ENCODE data around the gene PALM.
"Not testable (repeated sequence)": the region's sequence is repeated elsewhere in the genome, so short reads cannot be mapped to it uniquely, and the experiment has no call there.

The PALM gene

DNA sequence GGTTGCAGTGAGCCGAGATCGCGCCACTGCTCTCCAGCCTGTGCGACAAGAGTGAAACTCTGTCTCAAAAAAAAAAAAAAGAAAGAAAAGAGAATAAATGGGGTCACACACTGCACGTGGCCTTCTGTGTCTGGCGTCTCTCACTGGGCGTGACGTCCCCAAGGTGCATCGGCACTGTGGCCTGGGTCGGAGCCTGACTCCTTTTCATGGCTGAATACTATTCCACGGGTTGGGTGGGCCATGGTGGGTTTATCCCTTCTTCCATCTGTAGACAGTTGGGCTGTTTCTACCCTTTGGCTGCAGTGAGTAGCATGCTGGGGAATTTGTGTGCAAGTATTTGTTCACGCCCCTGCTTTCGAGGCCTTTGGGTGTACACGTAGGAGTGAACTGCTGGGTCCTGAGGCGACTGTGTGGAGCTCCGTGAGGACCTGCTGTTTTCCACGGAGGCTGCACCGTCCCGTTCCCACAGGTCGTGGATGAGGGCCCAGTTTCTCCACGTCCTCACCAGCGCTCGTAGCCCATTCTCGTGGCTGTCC lies 33.9 kb downstream of the PALM start:
- Histone ChIP-seq H3K79me2 (ENCODE audit: low read length) (no peaks in the 10 kb centered on the region), H3K9me2 (replicated peaks; ENCODE audit: insufficient read depth, low read length) (no peaks in the 10 kb centered on the region), H2AFZ (ENCODE audit: low read length) (no peak overlapping the region), H3K27me3 (replicated peaks; ENCODE audit: insufficient read depth, low read length) (peaks cover 84% of the 10 kb centered on the region), H3K9me3 (replicated peaks; ENCODE audit: insufficient read depth, low read length) (no peaks in the 10 kb centered on the region), H3F3A (ENCODE audit: insufficient read depth, low read length) (no peaks in the 10 kb centered on the region), H3K9ac (ENCODE audit: low read length) (no peak overlapping the region), H3K4me1 (ENCODE audit: low read length) (no peaks in the 10 kb centered on the region; the same call in 1 of the 2 replicates), H3K4me3 (ENCODE audit: low read length) (no peak overlapping the region), H4K20me1 (ENCODE audit: insufficient read depth, low read length) (no peaks in the 10 kb centered on the region), H3K36me3 (replicated peaks; ENCODE audit: insufficient read depth, low read length) (no peaks in the 10 kb centered on the region), H3K4me2 (ENCODE audit: low read depth, low read length) (no peak overlapping the region), H3K27ac (ENCODE audit: low read length) (no peak overlapping the region)
- TF ChIP-seq EZH2 (optimal IDR thresholded peaks at IDR 0.05; ENCODE audit: low read depth, low read length) = no peak
- TF ChIP-seq, protein P1, sequence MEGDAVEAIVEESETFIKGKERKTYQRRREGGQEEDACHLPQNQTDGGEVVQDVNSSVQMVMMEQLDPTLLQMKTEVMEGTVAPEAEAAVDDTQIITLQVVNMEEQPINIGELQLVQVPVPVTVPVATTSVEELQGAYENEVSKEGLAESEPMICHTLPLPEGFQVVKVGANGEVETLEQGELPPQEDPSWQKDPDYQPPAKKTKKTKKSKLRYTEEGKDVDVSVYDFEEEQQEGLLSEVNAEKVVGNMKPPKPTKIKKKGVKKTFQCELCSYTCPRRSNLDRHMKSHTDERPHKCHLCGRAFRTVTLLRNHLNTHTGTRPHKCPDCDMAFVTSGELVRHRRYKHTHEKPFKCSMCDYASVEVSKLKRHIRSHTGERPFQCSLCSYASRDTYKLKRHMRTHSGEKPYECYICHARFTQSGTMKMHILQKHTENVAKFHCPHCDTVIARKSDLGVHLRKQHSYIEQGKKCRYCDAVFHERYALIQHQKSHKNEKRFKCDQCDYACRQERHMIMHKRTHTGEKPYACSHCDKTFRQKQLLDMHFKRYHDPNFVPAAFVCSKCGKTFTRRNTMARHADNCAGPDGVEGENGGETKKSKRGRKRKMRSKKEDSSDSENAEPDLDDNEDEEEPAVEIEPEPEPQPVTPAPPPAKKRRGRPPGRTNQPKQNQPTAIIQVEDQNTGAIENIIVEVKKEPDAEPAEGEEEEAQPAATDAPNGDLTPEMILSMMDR (IDR thresholded peaks at IDR 0.05; ENCODE audit: low read length) = no peak
- TF ChIP-seq EZH2phosphoT487 (IDR thresholded peaks at IDR 0.05; ENCODE audit: low read length) = no peak
- no peak for DNase-seq

DNA sequence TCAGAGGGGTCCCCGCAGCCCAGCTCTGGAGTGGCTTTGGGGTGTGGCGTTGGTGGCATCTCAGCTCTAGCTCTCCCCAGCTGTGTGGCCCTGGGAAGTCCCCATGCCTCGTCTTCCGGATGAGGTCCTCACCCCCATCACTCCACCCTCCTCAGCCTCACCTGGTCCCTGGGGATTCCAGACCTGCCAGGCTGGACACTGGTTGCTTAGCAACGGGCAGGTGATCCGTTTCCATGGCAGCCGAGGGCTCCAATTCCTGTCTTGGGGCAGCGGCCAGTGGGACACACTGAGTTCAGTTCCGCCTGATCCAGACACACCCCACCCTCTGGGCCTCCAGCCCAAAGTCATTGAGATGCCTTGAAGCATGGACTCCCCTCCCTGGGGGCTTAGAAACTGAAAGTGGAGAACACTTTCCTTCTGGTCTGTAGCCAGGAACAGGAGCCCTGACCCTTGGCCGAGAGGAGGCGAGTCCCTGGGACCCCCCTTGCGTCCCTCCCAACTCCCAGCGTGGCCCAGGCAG lies 34.5 kb downstream of the PALM start:
- H3K4me2 ChIP-seq (ENCODE audit: low read depth, low read length) = no peak overlapping the region
- H4K20me1 ChIP-seq (ENCODE audit: insufficient read depth, low read length) = no peaks in the 10 kb centered on the region
- H3K36me3 ChIP-seq (replicated peaks; ENCODE audit: insufficient read depth, low read length) = no peaks in the 10 kb centered on the region
- H3K27me3 ChIP-seq (replicated peaks; ENCODE audit: insufficient read depth, low read length) = peaks cover 85% of the 10 kb centered on the region
- H3K4me3 ChIP-seq (ENCODE audit: low read length) = no peak overlapping the region
- H3F3A ChIP-seq (ENCODE audit: insufficient read depth, low read length) = no peaks in the 10 kb centered on the region
- no peaks in the 10 kb centered on the region for H3K9me2 ChIP-seq (replicated peaks; ENCODE audit: insufficient read depth, low read length)
- H3K27ac ChIP-seq (ENCODE audit: low read length) = no peak overlapping the region
- H2AFZ ChIP-seq (ENCODE audit: low read length) = no peak overlapping the region
- DNase-seq = no peak
- no peaks in the 10 kb centered on the region for H3K79me2 ChIP-seq (ENCODE audit: low read length)
- H3K9me3 ChIP-seq (replicated peaks; ENCODE audit: insufficient read depth, low read length) = no peaks in the 10 kb centered on the region
- TF ChIP-seq EZH2 (optimal IDR thresholded peaks at IDR 0.05; ENCODE audit: low read depth, low read length) (no peak), EZH2phosphoT487 (IDR thresholded peaks at IDR 0.05; ENCODE audit: low read length) (no peak)
- TF ChIP-seq, protein P1 (IDR thresholded peaks at IDR 0.05; ENCODE audit: low read length) = no peak
- H3K4me1 ChIP-seq (ENCODE audit: low read length) = no peaks in the 10 kb centered on the region; the same call in 1 of the 2 replicates
- H3K9ac ChIP-seq (ENCODE audit: low read length) = no peak overlapping the region

DNA sequence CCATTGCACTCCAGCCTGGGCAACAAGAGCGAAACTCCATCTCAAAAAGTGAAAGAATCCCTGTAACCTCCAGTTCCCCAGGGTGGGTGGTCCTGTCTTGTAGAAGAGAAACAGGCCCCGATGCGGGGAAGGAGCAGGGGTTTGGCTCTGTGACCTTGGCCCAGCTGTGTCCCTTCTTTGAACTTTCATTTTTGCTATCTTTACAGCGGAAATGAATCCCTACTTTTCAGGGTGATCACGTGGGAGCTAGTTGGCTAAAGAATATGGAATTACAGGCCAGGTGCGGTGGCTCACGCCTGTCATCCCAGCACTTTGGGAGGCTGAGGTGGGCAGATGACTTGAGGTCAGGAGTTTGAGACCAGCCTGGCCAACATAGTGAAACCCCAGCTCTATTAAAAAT lies 36.4 kb downstream of the PALM start:
- Histone ChIP-seq H3K4me2 (ENCODE audit: low read depth, low read length) (peak overlapping the region; percentile 71; the same call in 1 of the 2 replicates), H3K27me3 (replicated peaks; ENCODE audit: insufficient read depth, low read length) (peaks cover 85% of the 10 kb centered on the region), H3K4me3 (ENCODE audit: low read length) (peak overlapping the region; percentile 18; the same call in 1 of the 2 replicates)
- H2AFZ ChIP-seq (ENCODE audit: low read length); H3K4me1 ChIP-seq (ENCODE audit: low read length); H3K9me2 ChIP-seq (replicated peaks; ENCODE audit: insufficient read depth, low read length); H3K9me3 ChIP-seq (replicated peaks; ENCODE audit: insufficient read depth, low read length); H3K9ac ChIP-seq (ENCODE audit: low read length); DNase-seq; H3K79me2 ChIP-seq (ENCODE audit: low read length); H3K27ac ChIP-seq (ENCODE audit: low read length); H4K20me1 ChIP-seq (ENCODE audit: insufficient read depth, low read length); H3K36me3 ChIP-seq (replicated peaks; ENCODE audit: insufficient read depth, low read length); H3F3A ChIP-seq (ENCODE audit: insufficient read depth, low read length): not testable (repeated sequence)

DNA sequence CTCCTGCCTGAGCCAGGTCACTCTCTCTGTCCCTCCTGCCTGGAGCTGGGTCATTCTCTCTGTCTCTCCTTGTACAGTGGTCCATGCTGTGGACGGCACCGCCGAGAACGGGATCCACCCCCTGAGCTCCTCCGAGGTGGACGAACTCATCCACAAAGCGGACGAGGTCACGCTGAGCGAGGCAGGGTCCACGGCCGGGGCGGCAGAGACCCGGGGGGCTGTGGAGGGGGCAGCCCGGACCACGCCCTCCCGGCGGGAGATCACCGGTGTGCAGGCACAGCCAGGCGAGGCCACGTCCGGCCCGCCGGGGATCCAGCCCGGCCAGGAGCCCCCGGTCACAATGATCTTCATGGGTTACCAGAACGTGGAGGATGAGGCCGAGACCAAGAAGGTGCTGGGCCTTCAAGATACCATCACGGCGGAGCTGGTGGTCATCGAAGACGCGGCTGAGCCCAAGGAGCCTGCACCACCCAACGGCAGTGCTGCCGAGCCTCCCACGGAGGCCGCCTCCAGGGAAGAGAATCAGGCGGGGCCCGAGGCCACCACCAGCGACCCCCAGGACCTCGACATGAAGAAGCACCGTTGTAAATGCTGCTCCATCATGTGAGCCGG lies 37.6 kb downstream of the PALM start:
- Histone ChIP-seq H3F3A (ENCODE audit: insufficient read depth, low read length) (no peaks in the 10 kb centered on the region), H3K9me3 (replicated peaks; ENCODE audit: insufficient read depth, low read length) (no peaks in the 10 kb centered on the region), H3K4me3 (ENCODE audit: low read length) (no peak overlapping the region), H3K27me3 (replicated peaks; ENCODE audit: insufficient read depth, low read length) (peaks cover 86% of the 10 kb centered on the region), H3K9ac (ENCODE audit: low read length) (no peak overlapping the region), H3K36me3 (replicated peaks; ENCODE audit: insufficient read depth, low read length) (no peaks in the 10 kb centered on the region), H3K27ac (ENCODE audit: low read length) (no peak overlapping the region), H3K9me2 (replicated peaks; ENCODE audit: insufficient read depth, low read length) (no peaks in the 10 kb centered on the region), H4K20me1 (ENCODE audit: insufficient read depth, low read length) (no peaks in the 10 kb centered on the region), H3K4me2 (ENCODE audit: low read depth, low read length) (no peak overlapping the region), H3K4me1 (ENCODE audit: low read length) (no peaks in the 10 kb centered on the region; the same call in 1 of the 2 replicates), H2AFZ (ENCODE audit: low read length) (no peak overlapping the region), H3K79me2 (ENCODE audit: low read length) (no peaks in the 10 kb centered on the region)
- no peak for DNase-seq
- no peak for TF ChIP-seq EZH2phosphoT487 (IDR thresholded peaks at IDR 0.05; ENCODE audit: low read length)
- TF ChIP-seq, protein P1 (IDR thresholded peaks at IDR 0.05; ENCODE audit: low read length) = no peak
- no peak for TF ChIP-seq EZH2 (optimal IDR thresholded peaks at IDR 0.05; ENCODE audit: low read depth, low read length)
